ENCODE results near the gene KRT23. TPM values are rescaled to one million over a fixed set of nuclear protein-coding genes. Genes with fewer than 3 reads are reported as not detected.

KRT23 gene
- total RNA-seq, 2 donors from 2014 or later, result 0.50 TPM; not detected in 1

- Mint-ChIP-seq H3K9me3 (no peaks in the 10 kb centered on the region), H3K36me3 (ENCODE audit: low read depth) (no peaks in the 10 kb centered on the region), H3K27me3 (peaks cover 18% of the 10 kb centered on the region), H3K4me1 (no peaks in the 10 kb centered on the region), H3K4me3 (no peak overlapping the region), H3K27ac (no peak overlapping the region)
- ATAC-seq (replicated peaks), result no peak
Observed at GRCh38 chr17:40883031-40883430, 54.4 kb downstream of the KRT23 start.

GRCh38 chr17:40879026-40879425 lies 58.4 kb downstream of the KRT23 start:
- no peak overlapping the region for H3K27ac Mint-ChIP-seq
- ATAC-seq (replicated peaks), result no peak
- no peaks in the 10 kb centered on the region for H3K9me3 Mint-ChIP-seq
- H3K4me1 Mint-ChIP-seq, result no peaks in the 10 kb centered on the region
- no peaks in the 10 kb centered on the region for H3K36me3 Mint-ChIP-seq (ENCODE audit: low read depth)
- no peak overlapping the region for H3K4me3 Mint-ChIP-seq
- H3K27me3 Mint-ChIP-seq, result peaks cover 8% of the 10 kb centered on the region

GRCh38 chr17:40878044-40878443 lies 59.4 kb downstream of the KRT23 start:
- peaks cover under 1% of the 10 kb centered on the region for H3K27me3 Mint-ChIP-seq
- no peak overlapping the region for H3K4me3 Mint-ChIP-seq
- H3K27ac Mint-ChIP-seq, result no peak overlapping the region
- no peaks in the 10 kb centered on the region for H3K36me3 Mint-ChIP-seq (ENCODE audit: low read depth)
- no peak for ATAC-seq (replicated peaks)
- no peaks in the 10 kb centered on the region for H3K4me1 Mint-ChIP-seq
- H3K9me3 Mint-ChIP-seq, result no peaks in the 10 kb centered on the region

- H3K27me3 Mint-ChIP-seq, result peaks cover 18% of the 10 kb centered on the region
- no peak overlapping the region for H3K4me3 Mint-ChIP-seq
- no peaks in the 10 kb centered on the region for H3K9me3 Mint-ChIP-seq
- no peak for ATAC-seq (replicated peaks)
- H3K27ac Mint-ChIP-seq, result no peak overlapping the region
- no peaks in the 10 kb centered on the region for H3K4me1 Mint-ChIP-seq
- H3K36me3 Mint-ChIP-seq (ENCODE audit: low read depth), result no peaks in the 10 kb centered on the region
Observed at GRCh38 chr17:40873801-40874200, 63.6 kb downstream of the KRT23 start.

- no peak overlapping the region for H3K4me3 Mint-ChIP-seq
- no peaks in the 10 kb centered on the region for H3K36me3 Mint-ChIP-seq (ENCODE audit: low read depth)
- H3K9me3 Mint-ChIP-seq, result no peaks in the 10 kb centered on the region
- H3K27ac Mint-ChIP-seq, result no peak overlapping the region
- H3K27me3 Mint-ChIP-seq, result peaks cover 18% of the 10 kb centered on the region
- H3K4me1 Mint-ChIP-seq, result no peaks in the 10 kb centered on the region
- no peak for ATAC-seq (replicated peaks)
Observed at GRCh38 chr17:40873255-40873654, 64.2 kb downstream of the KRT23 start.

Other genes starting within 250 kb of the KRT23 start
- not detected for gene KRT24, start 233.9 kb downstream of the KRT23 start, total RNA-seq
- not detected for gene KRT25, start 182.3 kb downstream of the KRT23 start, total RNA-seq
- not detected for gene KRT26, start 165.4 kb downstream of the KRT23 start, total RNA-seq
- not detected for gene KRT27, start 155.1 kb downstream of the KRT23 start, total RNA-seq
- gene KRT28, start 137.7 kb downstream of the KRT23 start, total RNA-seq, result not detected
- gene KRT10, start 115.0 kb downstream of the KRT23 start, total RNA-seq, result 10 to 100 TPM; 29.0 to 45.9 TPM
- gene KRT12, start 70.4 kb downstream of the KRT23 start, total RNA-seq, result not detected
- not detected for gene KRT20, start 52.4 kb downstream of the KRT23 start, total RNA-seq
- gene KRT39, start 29.3 kb upstream of the KRT23 start, total RNA-seq, result not detected
- not detected for gene KRT40, start 46.7 kb upstream of the KRT23 start, total RNA-seq
- not detected for gene KRTAP3-3, start 56.5 kb upstream of the KRT23 start, total RNA-seq
- not detected for gene KRTAP3-2, start 62.3 kb upstream of the KRT23 start, total RNA-seq
- gene KRTAP3-1, start 71.5 kb upstream of the KRT23 start, total RNA-seq, result not detected
- not detected for gene KRTAP1-5, start 89.6 kb upstream of the KRT23 start, total RNA-seq
- not detected for gene KRTAP1-4, start 92.5 kb upstream of the KRT23 start, total RNA-seq
- gene KRTAP1-3, start 97.2 kb upstream of the KRT23 start, total RNA-seq, result not detected
- not detected for gene KRTAP1-1, start 103.8 kb upstream of the KRT23 start, total RNA-seq
- not detected for gene KRTAP2-1, start 109.7 kb upstream of the KRT23 start, total RNA-seq
- gene KRTAP2-2, start 117.6 kb upstream of the KRT23 start, total RNA-seq, result not detected
- gene KRTAP2-3, start 122.5 kb upstream of the KRT23 start, total RNA-seq, result not detected
- not detected for gene KRTAP2-4, start 128.2 kb upstream of the KRT23 start, total RNA-seq
- not detected for gene KRTAP4-7, start 146.5 kb upstream of the KRT23 start, total RNA-seq
- not detected for gene KRTAP4-8, start 160.5 kb upstream of the KRT23 start, total RNA-seq
- not detected for gene KRTAP4-16, start 164.6 kb upstream of the KRT23 start, total RNA-seq
- gene KRTAP4-9, start 167.7 kb upstream of the KRT23 start, total RNA-seq, result not detected
- gene KRTAP4-11, start 180.7 kb upstream of the KRT23 start, total RNA-seq, result not detected
- gene KRTAP4-12, start 186.5 kb upstream of the KRT23 start, total RNA-seq, result not detected
- not detected for gene KRTAP4-6, start 202.9 kb upstream of the KRT23 start, total RNA-seq
- not detected for gene KRTAP4-5, start 212.2 kb upstream of the KRT23 start, total RNA-seq
- not detected for gene KRTAP4-4, start 223.1 kb upstream of the KRT23 start, total RNA-seq
- not detected for gene KRTAP4-3, start 230.6 kb upstream of the KRT23 start, total RNA-seq
- gene KRTAP4-2, start 240.6 kb upstream of the KRT23 start, total RNA-seq, result not detected
- not detected for gene KRTAP4-1, start 247.3 kb upstream of the KRT23 start, total RNA-seq

Data from activated T-helper 17 cell treated with anti-CD3 and anti-CD28 coated beads, Interleukin-2, amount 50 U/mL, for 72 hours (primary cell).